OCI-LY7 (cell line): Measurements from ENCODE around the gene ITGB6. TPM values are rescaled to one million over a fixed set of nuclear protein-coding genes. Genes with fewer than 3 reads are reported as not detected.
A peak's percentile ranks its signal among the peaks of the same experiment; 100 is the strongest.

Source experiments
- BruUV-seq: library from RNA; stranded (reverse); fragments of 400-500 nt; replicated peaks from 2 replicates; lab custom pipeline; 2021; lab: Mats Ljungman, UMichigan
- CTCF ChIA-PET: fragments of 300-600 bp; sonication (Branson Sonifier 250); formaldehyde crosslinking; loops from one replicate; lab custom pipeline; 2022; ENCODE audit warnings: antibody characterized with exemption; ENCODE audit not compliant: unreplicated experiment; lab: Charles Lee
- POLR2A ChIA-PET: fragments of 300-600 bp; sonication (Branson Sonifier 250); formaldehyde crosslinking; loops from one replicate; lab custom pipeline; 2022; ENCODE audit warnings: antibody characterized with exemption; lab: Charles Lee
- DNase-seq: peaks from one replicate; pipeline ENCODE4 v3.0.0-alpha.2; 2015; ENCODE audit warnings: low spot score
- H2AFZ ChIP-seq: fragments of 200-600 bp; sonication (generic), shearing (Covaris generic); 2 replicates; pipeline ENCODE4 v1.6.1; 2014; ENCODE audit warnings: mild to moderate bottlenecking, antibody characterized with exemption, low read length, moderate library complexity
- H3K27ac ChIP-seq: fragments of 200-600 bp; sonication (generic); 2 replicates; pipeline ENCODE4 v1.5.1; 2014; ENCODE audit warnings: mixed run types, low read depth, mild to moderate bottlenecking, moderate library complexity, low read length, inconsistent platforms; ENCODE audit not compliant: poor library complexity, severe bottlenecking
- H3K36me3 ChIP-seq: fragments of 200-600 bp; sonication (generic); 2 replicates; pipeline ENCODE4 v1.6.1; 2014; ENCODE audit warnings: mild to moderate bottlenecking, antibody characterized with exemption, low read length, moderate library complexity, mixed read lengths; ENCODE audit not compliant: insufficient read depth
- H3K4me1 ChIP-seq: fragments of 200-600 bp; sonication (generic); 2 replicates; pipeline ENCODE4 v1.5.1; 2014; ENCODE audit warnings: mild to moderate bottlenecking, low read length; ENCODE audit not compliant: insufficient read depth, poor library complexity, severe bottlenecking
- H3K4me2 ChIP-seq: fragments of 200-600 bp; sonication (generic); 2 replicates; pipeline ENCODE4 v1.6.1; 2014; ENCODE audit warnings: mild to moderate bottlenecking, low read length
- H3K4me3 ChIP-seq: fragments of 200-600 bp; sonication (generic); 2 replicates; pipeline ENCODE4 v1.5.1; 2014; ENCODE audit warnings: mild to moderate bottlenecking, low read depth, low read length; ENCODE audit not compliant: poor library complexity, severe bottlenecking
- H3K79me2 ChIP-seq: fragments of 200-600 bp; sonication (generic); 2 replicates; pipeline ENCODE4 v1.6.1; 2016; ENCODE audit warnings: low read depth, mild to moderate bottlenecking, low read length, moderate library complexity, mixed read lengths; ENCODE audit not compliant: insufficient read depth
- H3K9me2 ChIP-seq: fragments of 200-600 bp; sonication (generic); 2 replicates; pipeline ENCODE4 v1.6.1; 2016; ENCODE audit warnings: mild to moderate bottlenecking, low read length, mixed read lengths; ENCODE audit not compliant: insufficient read depth
- H3K9me3 ChIP-seq: fragments of 200-600 bp; sonication (generic); 2 replicates; pipeline ENCODE4 v1.6.1; 2014; ENCODE audit warnings: mild to moderate bottlenecking, mixed run types, low read length, mixed read lengths
- H4K20me1 ChIP-seq: fragments of 200-600 bp; sonication (generic); 2 replicates; pipeline ENCODE4 v1.6.1; 2014; ENCODE audit warnings: mild to moderate bottlenecking, antibody characterized with exemption, low read length, moderate library complexity, mixed read lengths; ENCODE audit not compliant: insufficient read depth
- CTCF ChIP-seq: fragments of 200-600 bp; sonication (generic); conservative IDR thresholded peaks from 2 replicates; pipeline ENCODE4 v1.5.1; 2014; ENCODE audit warnings: mild to moderate bottlenecking, antibody characterized with exemption, low read length, moderate library complexity, mixed read lengths
- EZH2phosphoT487 ChIP-seq: fragments of 200-600 bp; sonication (generic); IDR thresholded peaks from 2 replicates; pipeline ENCODE4 v1.6.1; 2018; ENCODE audit warnings: low read depth, borderline replicate concordance, mild to moderate bottlenecking, mixed run types, antibody characterized with exemption, low read length, moderate library complexity, mixed read lengths
- intact Hi-C: fragments of 100-400 bp; cut with micrococcal nuclease; formaldehyde crosslinking; loops from one replicate; pipeline ENCODE4 v1.10.0; 2022; ENCODE audit not compliant: unreplicated experiment
- total RNA-seq, 2 experiments: library from RNA; depleted of rRNA in 1 of 2; stranded (reverse); fragments of >200 nt in 1 of 2; shearing (Covaris generic) in 1 of 2; gene quantifications; 2 replicates each; pipeline ENCODE4 v1.2.3, GENCODE V29; 2014 to 2022

The ITGB6 gene
- total RNA-seq, 2 experiments from 2014 or later: not detected

- no peak for TF ChIP-seq EZH2phosphoT487
- no peak for TF ChIP-seq CTCF
- Histone ChIP-seq H3K36me3 (no peaks in the 10 kb centered on the region), H3K4me1 (no peaks in the 10 kb centered on the region), H3K27ac (no peak overlapping the region), H3K9me2 (no peaks in the 10 kb centered on the region), H4K20me1 (no peaks in the 10 kb centered on the region), H3K79me2 (no peaks in the 10 kb centered on the region), H3K4me3 (no peak overlapping the region), H3K4me2 (no peak overlapping the region), H3K9me3 (no peaks in the 10 kb centered on the region), H2AFZ (no peak overlapping the region)
- no TSS peak for BruUV-seq
- DNase-seq: no peak
- POLR2A ChIA-PET: interaction anchor here (0.9 kb wide), 1 partner anchor 11 kb away, joined by 3 read pairs; no protein-coding TSS in a partner anchor
- CTCF ChIA-PET: no interaction called here
- intact Hi-C loops: no loop called here
These were observed 27.3 kb upstream of the ITGB6 start for GRCh38 chr2:160227293-160227915.

GRCh38 chr2:160226367-160226766, 26.3 kb upstream of the ITGB6 start:
- ChIA-PET POLR2A (interaction anchor here (0.7 to 1.2 kb wide), 4 partner anchors 12 to 1074 kb away, joined by 3 to 4 read pairs (median 3); no protein-coding TSS in a partner anchor), CTCF (interaction anchor here (0.8 kb wide), 1 partner anchor 9 kb away, joined by 3 read pairs; no protein-coding TSS in a partner anchor)
- Histone ChIP-seq H3K27ac (no peak overlapping the region), H2AFZ (no peak overlapping the region), H3K4me3 (no peak overlapping the region), H3K79me2 (no peaks in the 10 kb centered on the region), H3K4me2 (no peak overlapping the region), H3K9me2 (no peaks in the 10 kb centered on the region), H4K20me1 (no peaks in the 10 kb centered on the region), H3K9me3 (no peaks in the 10 kb centered on the region), H3K36me3 (no peaks in the 10 kb centered on the region), H3K4me1 (no peaks in the 10 kb centered on the region)
- DNase-seq: peak; percentile 7
- intact Hi-C loops: no loop called here
- BruUV-seq: no TSS peak
- no peak for TF ChIP-seq CTCF
- no peak for TF ChIP-seq EZH2phosphoT487

GRCh38 chr2:160225722-160226121, 25.6 kb upstream of the ITGB6 start:
- no peak overlapping the region for H3K4me2 ChIP-seq
- no peak overlapping the region for H3K27ac ChIP-seq
- no peaks in the 10 kb centered on the region for H3K4me1 ChIP-seq
- H2AFZ ChIP-seq: no peak overlapping the region
- H3K9me3 ChIP-seq: no peaks in the 10 kb centered on the region
- TF ChIP-seq CTCF: no peak
- TF ChIP-seq EZH2phosphoT487: no peak
- intact Hi-C loops: no loop called here
- no TSS peak for BruUV-seq
- no peaks in the 10 kb centered on the region for H4K20me1 ChIP-seq
- CTCF ChIA-PET: no interaction called here
- H3K36me3 ChIP-seq: no peaks in the 10 kb centered on the region
- POLR2A ChIA-PET: interaction anchor here (0.7 to 1.2 kb wide), 6 partner anchors 22 to 124 kb away, joined by 3 to 4 read pairs (median 4); no protein-coding TSS in a partner anchor
- no peak overlapping the region for H3K4me3 ChIP-seq
- DNase-seq: no peak
- H3K79me2 ChIP-seq: no peaks in the 10 kb centered on the region
- no peaks in the 10 kb centered on the region for H3K9me2 ChIP-seq
